H1 (cell line): ENCODE data around the gene LDLRAD4. TPM values are rescaled to one million over a fixed set of nuclear protein-coding genes. Genes with fewer than 3 reads are reported as not detected.
"Not testable (repeated sequence)": the region's sequence is repeated elsewhere in the genome, so short reads cannot be mapped to it uniquely, and the experiment has no call there.

ENCODE experiments used
- CTCF ChIA-PET: fragments of 300-600 bp; sonication (Branson Sonifier 250); formaldehyde crosslinking; loops from one replicate; lab custom pipeline; 2021; ENCODE audit not compliant: partially characterized antibody; lab: Charles Lee
- POLR2A ChIA-PET: fragments of 300-600 bp; sonication (Branson Sonifier 250); formaldehyde crosslinking; loops from one replicate; lab custom pipeline; 2021; ENCODE audit warnings: inconsistent platforms; ENCODE audit not compliant: partially characterized antibody; lab: Charles Lee
- DNase-seq, 2 experiments: peaks; one replicate each; pipeline versions ENCODE4 v3.0.0 to v3.0.0-alpha.2; 2010 to 2022; ENCODE audit warnings: low spot score in 2 of 2, low read depth in 1 of 2, mixed read lengths in 1 of 2
- FAIRE-seq: peaks from 2 replicates; lab custom pipeline; 2011; peaks lifted over from hg19 to GRCh38; lab: Jason Lieb, UNC
- H2AFZ ChIP-seq: 2 replicates; pipeline ENCODE4 v1.8.1; 2012; ENCODE audit warnings: low read length, inconsistent platforms
- H2AK5ac ChIP-seq: 2 replicates; pipeline ENCODE4 v1.6.1; 2013; ENCODE audit warnings: low read depth, low read length
- H2BK120ac ChIP-seq: replicated peaks from 2 replicates; pipeline ENCODE3; 2013; ENCODE audit warnings: low read depth, low read length, inconsistent platforms
- H2BK12ac ChIP-seq: 2 replicates; pipeline ENCODE4 v1.6.1; 2013; ENCODE audit warnings: low read depth, low read length
- H2BK15ac ChIP-seq: 2 replicates; pipeline ENCODE4 v1.6.1; 2013; ENCODE audit warnings: low read length
- H2BK20ac ChIP-seq: 2 replicates; pipeline ENCODE4 v1.6.1; 2013; ENCODE audit warnings: low read length
- H2BK5ac ChIP-seq: 2 replicates; pipeline ENCODE4 v1.6.1; 2013; ENCODE audit warnings: low read depth, low read length
- H3K14ac ChIP-seq: 2 replicates; pipeline ENCODE4 v1.6.1; 2013; ENCODE audit warnings: inconsistent platforms; ENCODE audit not compliant: insufficient read length
- H3K18ac ChIP-seq: 2 replicates; pipeline ENCODE4 v1.6.1; 2013; ENCODE audit warnings: low read length; ENCODE audit errors: extremely low read depth
- H3K23ac ChIP-seq: 2 replicates; pipeline ENCODE4 v1.6.1; 2013; ENCODE audit warnings: inconsistent platforms; ENCODE audit not compliant: insufficient read length
- H3K23me2 ChIP-seq: 2 replicates; pipeline ENCODE4 v1.6.1; 2013; ENCODE audit warnings: low read depth, low read length
- H3K27ac ChIP-seq: 2 replicates; pipeline ENCODE4 v1.6.1; 2011; ENCODE audit warnings: low read depth, low read length, inconsistent platforms
- H3K27me3 ChIP-seq, 4 experiments: replicated peaks in 1 of 4; 1 replicate in 1 of 4; 2 replicates in 3 of 4; pipeline versions ENCODE4 v1.6.1 to v1.8.1; 2011 to 2013; ENCODE audit warnings: low read length in 3 of 4, mild to moderate bottlenecking in 3 of 4, inconsistent platforms in 2 of 4, mixed read lengths in 2 of 4, moderate library complexity in 1 of 4; ENCODE audit not compliant: control insufficient read depth in 3 of 4, insufficient read depth in 3 of 4; ENCODE audit errors: extremely low read depth in 1 of 4
- H3K36me3 ChIP-seq, 4 experiments: 2 replicates each; pipeline versions ENCODE4 v1.6.1 to v1.8.1; 2011 to 2013; ENCODE audit warnings: mild to moderate bottlenecking in 4 of 4, low read length in 3 of 4, moderate library complexity in 2 of 4, control low read depth in 1 of 4, inconsistent platforms in 1 of 4; ENCODE audit not compliant: insufficient read depth in 4 of 4, control insufficient read depth in 2 of 4
- H3K4ac ChIP-seq: replicated peaks from 2 replicates; pipeline ENCODE3; 2013; ENCODE audit warnings: low read length, low read depth, mixed read lengths, inconsistent platforms; ENCODE audit not compliant: insufficient read length
- H3K4me1 ChIP-seq, 4 experiments: replicated peaks in 1 of 4; 1 replicate in 1 of 4; 2 replicates in 3 of 4; pipeline versions ENCODE4 v1.6.1 to v1.8.1; 2011 to 2013; ENCODE audit warnings: low read length in 3 of 4, inconsistent platforms in 2 of 4, mixed read lengths in 1 of 4; ENCODE audit not compliant: insufficient read depth in 4 of 4, control insufficient read depth in 3 of 4
- H3K4me2 ChIP-seq, 2 experiments: 2 replicates each; pipeline versions ENCODE4 v1.6.1 to v1.8.1; 2011 to 2013; ENCODE audit warnings: low read depth in 2 of 2, low read length in 2 of 2, control low read depth in 1 of 2, inconsistent platforms in 1 of 2, mild to moderate bottlenecking in 1 of 2; ENCODE audit not compliant: insufficient read depth in 1 of 2
- H3K4me3 ChIP-seq, 4 experiments: fragments of 200-600, 300-600 bp in 1 of 4; sonication (generic), shearing (Covaris generic), sonication (Bioruptor Twin) in 1 of 4; 2 replicates each; pipeline versions ENCODE4 v1.5.1 to v1.8.1; 2011 to 2016; ENCODE audit warnings: low read length in 4 of 4, low read depth in 3 of 4, control low read depth in 2 of 4, inconsistent platforms in 2 of 4, mild to moderate bottlenecking in 2 of 4, mixed read lengths in 1 of 4, moderate library complexity in 1 of 4; ENCODE audit not compliant: insufficient read depth in 2 of 4; ENCODE audit errors: extremely low read depth in 1 of 4
- H3K56ac ChIP-seq: replicated peaks from 2 replicates; pipeline ENCODE3; 2013; ENCODE audit warnings: low read depth, mild to moderate bottlenecking, mixed read lengths, low read length, inconsistent platforms; ENCODE audit not compliant: insufficient read length
- H3K79me1 ChIP-seq: 2 replicates; pipeline ENCODE4 v1.6.1; 2013; ENCODE audit warnings: low read depth, low read length, control low read depth
- H3K79me2 ChIP-seq, 2 experiments: 2 replicates each; pipeline versions ENCODE4 v1.6.1 to v1.8.1; 2012 to 2013; ENCODE audit warnings: low read length in 2 of 2, mild to moderate bottlenecking in 2 of 2, inconsistent platforms in 1 of 2; ENCODE audit not compliant: insufficient read depth in 2 of 2, control insufficient read depth in 1 of 2
- H3K9ac ChIP-seq, 4 experiments: replicated peaks in 1 of 4; 1 replicate in 1 of 4; 2 replicates in 3 of 4; pipeline versions ENCODE4 v1.6.1 to v1.8.1; 2011 to 2013; ENCODE audit warnings: low read depth in 3 of 4, low read length in 3 of 4, control low read depth in 2 of 4, mild to moderate bottlenecking in 2 of 4, moderate library complexity in 2 of 4, inconsistent platforms in 1 of 4; ENCODE audit errors: extremely low read depth in 1 of 4
- H3K9me3 ChIP-seq, 2 experiments: 2 replicates each; pipeline versions ENCODE4 v1.6.1 to v1.8.1; 2012 to 2013; ENCODE audit warnings: mild to moderate bottlenecking in 2 of 2, moderate library complexity in 2 of 2, control low read depth in 1 of 2, inconsistent platforms in 1 of 2, low read depth in 1 of 2, low read length in 1 of 2, mixed read lengths in 1 of 2; ENCODE audit not compliant: insufficient read depth in 2 of 2
- H4K20me1 ChIP-seq, 2 experiments: replicated peaks in 1 of 2; 2 replicates each; pipeline versions ENCODE3 to v1.8.1; 2011 to 2013; ENCODE audit warnings: inconsistent platforms in 2 of 2, low read length in 2 of 2, mild to moderate bottlenecking in 1 of 2; ENCODE audit not compliant: insufficient read depth in 2 of 2, control insufficient read depth in 1 of 2
- H4K5ac ChIP-seq: 2 replicates; pipeline ENCODE4 v1.6.1; 2013; ENCODE audit warnings: low read length, low read depth, mixed read lengths, inconsistent platforms; ENCODE audit not compliant: insufficient read length
- H4K8ac ChIP-seq: 2 replicates; pipeline ENCODE4 v1.8.0; 2013; ENCODE audit warnings: mild to moderate bottlenecking, moderate library complexity, low read length, inconsistent platforms; ENCODE audit not compliant: insufficient read depth; ENCODE audit errors: extremely low read depth
- H4K91ac ChIP-seq: replicated peaks from 2 replicates; pipeline ENCODE3; 2013; ENCODE audit warnings: low read length, mixed read lengths, inconsistent platforms; ENCODE audit not compliant: insufficient read length
- WGBS, 2 experiments: shearing (Covaris generic) in 1 of 2; methylation state at CpG; one replicate each; pipeline versions ENCODE4 v1.1.6 to v1.1.7; 2013 to 2015; ENCODE audit warnings: low lambda C conversion rate in 2 of 2, mixed read lengths in 2 of 2, inconsistent platforms in 1 of 2, low coverage in 1 of 2, missing lambda C conversion rate in 1 of 2; ENCODE audit not compliant: insufficient replicate concordance in 2 of 2, insufficient coverage in 1 of 2, insufficient read length in 1 of 2; ENCODE audit errors: extremely low coverage in 1 of 2, missing lambda C conversion rate in 1 of 2; 5-methylcytosine and 5-hydroxymethylcytosine counted together
- polyA plus RNA-seq, 7 experiments: library from polyadenylated mRNA; depleted of rRNA in 3 of 7; stranded (reverse) in 5 of 7; unstranded in 2 of 7; fragments of >200 nt in 5 of 7; fragments of 200-250 nt in 2 of 7; gene quantifications; 1 replicate in 5 of 7; 2 replicates in 1 of 7; 4 replicates in 1 of 7; pipeline versions ENCODE4 v1.2.1 to v1.2.3, GENCODE V29; 2011 to 2013; ENCODE audit warnings: missing spikeins in 2 of 7, mixed read lengths in 2 of 7
- total RNA-seq: library from RNA; stranded (reverse); fragmentation: NEBNext Ultra II Directional; extraction: Animal tissue kit (Norgen Biotek cat#: 25700); gene quantifications from 2 replicates; pipeline ENCODE4 v1.2.1, GENCODE V29; 2021

The LDLRAD4 gene
- total and polyA plus RNA-seq, 2 of the 8 experiments (the other 6 are each of a cell fraction or from before 2014, with no cell fraction given): 0.77 to 1.4 TPM

GRCh38 chr18:13695337-13695736, 476.8 kb downstream of the LDLRAD4 start:
- H3K9ac ChIP-seq, H2AK5ac ChIP-seq, H2AFZ ChIP-seq, H3K4me3 ChIP-seq, H3K9me3 ChIP-seq, H3K4ac ChIP-seq, H3K56ac ChIP-seq, H4K91ac ChIP-seq, H3K14ac ChIP-seq, H3K27me3 ChIP-seq, DNase-seq, H3K4me2 ChIP-seq, H3K79me1 ChIP-seq, H3K18ac ChIP-seq, FAIRE-seq, H4K20me1 ChIP-seq, H3K23me2 ChIP-seq, H2BK15ac ChIP-seq, H2BK12ac ChIP-seq, H3K4me1 ChIP-seq, H4K8ac ChIP-seq, H2BK5ac ChIP-seq, H2BK120ac ChIP-seq, H3K23ac ChIP-seq, H2BK20ac ChIP-seq, H3K36me3 ChIP-seq, H3K27ac ChIP-seq, H4K5ac ChIP-seq, CTCF ChIA-PET: not testable (repeated sequence)
- POLR2A ChIA-PET: interaction anchor here (0.6 kb wide), 1 partner anchor 24 kb away, joined by 3 read pairs; no protein-coding TSS in a partner anchor
- 95% methylated on average over 5 of the region's 5 CpGs; no CpG with 5 or more reads in 1 of the 2 experiments for whole genome bisulfite sequencing, 2 experiments
- peaks cover 0 to 38% of the 10 kb centered on the region in 2 experiments; a peak in 2 of 4 replicates for H3K79me2 ChIP-seq
